22Rv1 (cell line): ENCODE results near the gene SND1.

ENCODE experiments used
- ZFX ChIP-seq: fragments of 450-650 bp; IDR thresholded peaks from 2 replicates; pipeline ENCODE4 v1.6.1; 2017; ENCODE audit warnings: antibody characterized with exemption, borderline replicate concordance
- TF ChIP-seq, protein P1 (sequence below): fragments of 450-650 bp; IDR thresholded peaks from 2 replicates; pipeline ENCODE4 v1.5.1; 2017; ENCODE audit warnings: mild to moderate bottlenecking

DNA sequence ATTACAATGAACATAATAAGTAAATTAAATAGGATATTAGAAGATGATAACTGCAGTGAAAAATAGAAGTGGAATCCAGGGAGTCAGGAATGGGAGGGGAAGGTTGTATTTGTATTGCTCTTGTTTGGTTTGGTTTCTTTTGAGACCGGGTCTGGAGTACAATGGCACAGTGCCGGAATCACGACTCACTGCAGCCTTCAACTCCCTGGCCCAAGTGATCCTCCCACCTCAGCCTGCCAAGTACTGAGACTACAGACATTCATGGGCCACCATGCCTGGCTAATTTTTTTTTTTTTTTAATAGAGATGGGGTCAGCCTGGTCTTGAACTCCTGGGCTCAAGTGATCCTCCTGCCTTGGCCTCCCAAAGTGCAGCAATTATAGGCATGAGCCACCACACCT, 439.1 kb downstream of the SND1 start:
- TF ChIP-seq, protein P1, sequence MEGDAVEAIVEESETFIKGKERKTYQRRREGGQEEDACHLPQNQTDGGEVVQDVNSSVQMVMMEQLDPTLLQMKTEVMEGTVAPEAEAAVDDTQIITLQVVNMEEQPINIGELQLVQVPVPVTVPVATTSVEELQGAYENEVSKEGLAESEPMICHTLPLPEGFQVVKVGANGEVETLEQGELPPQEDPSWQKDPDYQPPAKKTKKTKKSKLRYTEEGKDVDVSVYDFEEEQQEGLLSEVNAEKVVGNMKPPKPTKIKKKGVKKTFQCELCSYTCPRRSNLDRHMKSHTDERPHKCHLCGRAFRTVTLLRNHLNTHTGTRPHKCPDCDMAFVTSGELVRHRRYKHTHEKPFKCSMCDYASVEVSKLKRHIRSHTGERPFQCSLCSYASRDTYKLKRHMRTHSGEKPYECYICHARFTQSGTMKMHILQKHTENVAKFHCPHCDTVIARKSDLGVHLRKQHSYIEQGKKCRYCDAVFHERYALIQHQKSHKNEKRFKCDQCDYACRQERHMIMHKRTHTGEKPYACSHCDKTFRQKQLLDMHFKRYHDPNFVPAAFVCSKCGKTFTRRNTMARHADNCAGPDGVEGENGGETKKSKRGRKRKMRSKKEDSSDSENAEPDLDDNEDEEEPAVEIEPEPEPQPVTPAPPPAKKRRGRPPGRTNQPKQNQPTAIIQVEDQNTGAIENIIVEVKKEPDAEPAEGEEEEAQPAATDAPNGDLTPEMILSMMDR, result no peak
- no peak for TF ChIP-seq ZFX
